Stimulated activated naive CD4-positive, alpha-beta T cell treated with Interleukin-2 at 50 U/mL for 16 hours (primary cell): ENCODE results near the gene FZD10.

Experiments
- DNase-seq: peaks from one replicate; lab custom pipeline; 2025; lab: John Stamatoyannopoulos, UW

The FZD10 gene

GRCh38 chr12:130131801-130132200, 30.5 kb upstream of the FZD10 start:
- DNase-seq = no peak

- no peak for DNase-seq
Measured at GRCh38 chr12:130132831-130133511, 29.3 kb upstream of the FZD10 start.

- DNase-seq = no peak
Measured at GRCh38 chr12:130133851-130134562, 28.3 kb upstream of the FZD10 start.

GRCh38 chr12:130134563-130134915, 27.7 kb upstream of the FZD10 start:
- no peak for DNase-seq

- DNase-seq = no peak
Measured at GRCh38 chr12:130136509-130137039, 25.7 kb upstream of the FZD10 start.

- DNase-seq = no peak
Measured at GRCh38 chr12:130137040-130138018, 24.9 kb upstream of the FZD10 start.

- no peak for DNase-seq
Measured at GRCh38 chr12:130138478-130138877, 23.8 kb upstream of the FZD10 start.

GRCh38 chr12:130139567-130140421, 22.5 kb upstream of the FZD10 start:
- no peak for DNase-seq

GRCh38 chr12:130141105-130141504, 21.2 kb upstream of the FZD10 start:
- no peak for DNase-seq

GRCh38 chr12:130141901-130142683, 20.2 kb upstream of the FZD10 start:
- DNase-seq = no peak

- DNase-seq = no peak
Measured at GRCh38 chr12:130142736-130143135, 19.5 kb upstream of the FZD10 start.

- DNase-seq = no peak
Measured at GRCh38 chr12:130143136-130143535, 19.1 kb upstream of the FZD10 start.

- DNase-seq = no peak
Measured at GRCh38 chr12:130144256-130144655, 18.0 kb upstream of the FZD10 start.

- DNase-seq = no peak
Measured at GRCh38 chr12:130145731-130146130, 16.5 kb upstream of the FZD10 start.

- DNase-seq = no peak
Measured at GRCh38 chr12:130146176-130146931, 15.9 kb upstream of the FZD10 start.

- no peak for DNase-seq
Measured at GRCh38 chr12:130147875-130148596, 14.2 kb upstream of the FZD10 start.

- DNase-seq = no peak
Measured at GRCh38 chr12:130151846-130152245, 10.4 kb upstream of the FZD10 start.

GRCh38 chr12:130152386-130152785, 9.9 kb upstream of the FZD10 start:
- no peak for DNase-seq

- no peak for DNase-seq
Measured at GRCh38 chr12:130153803-130154202, 8.5 kb upstream of the FZD10 start.
